Body of pancreas (tissue), 4 donors: ENCODE measurements around the gene BTD. TPM values are rescaled to one million over a fixed set of nuclear protein-coding genes. Genes with fewer than 3 reads are reported as not detected.
"Not testable (repeated sequence)": the region's sequence is repeated elsewhere in the genome, so short reads cannot be mapped to it uniquely, and the experiment has no call there.

Source experiments
- ATAC-seq: fragments of 150-250 bp; one replicate; pipeline ENCODE4 v1.9.1; 2016
- DNase-seq, 4 donors: peaks; one replicate each; pipeline ENCODE4 v3.0.0-alpha.2; 2019
- H3K27ac ChIP-seq, 4 donors: fragments of 200-600 bp; sonication (generic); 1 replicate in 3 of 4; 2 replicates in 1 of 4; pipeline versions ENCODE4 v1.5.1 to v1.6.1; 2016 to 2019; ENCODE audit warnings: mild to moderate bottlenecking in 1 of 4, mixed read lengths in 1 of 4, moderate library complexity in 1 of 4
- H3K27me3 ChIP-seq, 2 donors: fragments of 200-600 bp; sonication (generic); one replicate each; pipeline ENCODE4 v1.6.0; 2016; ENCODE audit warnings: mild to moderate bottlenecking in 1 of 2
- H3K36me3 ChIP-seq, 2 donors: fragments of 200-600 bp; sonication (generic); replicated peaks in 1 of 2; 2 replicates each; pipeline ENCODE4 v1.5.1; 2016; ENCODE audit warnings: low read depth in 2 of 2; ENCODE audit not compliant: insufficient read depth in 1 of 2
- H3K4me1 ChIP-seq: fragments of 200-600 bp; sonication (generic); one replicate; pipeline ENCODE4 v1.6.0; 2016
- H3K4me3 ChIP-seq, 2 donors: fragments of 200-600 bp; sonication (generic); 1 replicate in 1 of 2; 2 replicates in 1 of 2; pipeline ENCODE4 v1.5.1; 2016 to 2019
- H3K9me3 ChIP-seq, 3 donors: fragments of 200-600 bp; sonication (generic); 1 replicate in 2 of 3; 2 replicates in 1 of 3; pipeline ENCODE4 v1.5.1; 2016
- POLR2A ChIP-seq, 3 donors: fragments of 450-650 bp; IDR thresholded peaks; one replicate each; pipeline ENCODE4 v1.6.1; 2016; ENCODE audit warnings: antibody characterized with exemption in 3 of 3, mild to moderate bottlenecking in 2 of 3
- WGBS, 2 donors: methylation state at CpG; one replicate each; pipeline ENCODE4 v1.1.5; 2017; 5-methylcytosine and 5-hydroxymethylcytosine counted together
- intact Hi-C: fragments of 100-400 bp; cut with DNase I; formaldehyde crosslinking; loops from one replicate; pipeline ENCODE4 v1.15.1; 2023
- total RNA-seq, 2 donors: library from RNA; depleted of rRNA; stranded (reverse); fragments of >200 nt; gene quantifications; one replicate each; pipeline ENCODE4 v1.1.0, GENCODE V29; 2016
- TF ChIP-seq, protein P1 (sequence below), 7 experiments: fragments of 450-650 bp in 4 of 7; fragments of 200-600 bp in 3 of 7; sonication (generic) in 3 of 7; IDR thresholded peaks; one replicate each; pipeline ENCODE4 v1.5.1; 2016 to 2019; ENCODE audit warnings: antibody characterized with exemption in 7 of 7

BTD gene
- total RNA-seq, 2 donors from 2014 or later: 8.2 to 24.4 TPM

DNA sequence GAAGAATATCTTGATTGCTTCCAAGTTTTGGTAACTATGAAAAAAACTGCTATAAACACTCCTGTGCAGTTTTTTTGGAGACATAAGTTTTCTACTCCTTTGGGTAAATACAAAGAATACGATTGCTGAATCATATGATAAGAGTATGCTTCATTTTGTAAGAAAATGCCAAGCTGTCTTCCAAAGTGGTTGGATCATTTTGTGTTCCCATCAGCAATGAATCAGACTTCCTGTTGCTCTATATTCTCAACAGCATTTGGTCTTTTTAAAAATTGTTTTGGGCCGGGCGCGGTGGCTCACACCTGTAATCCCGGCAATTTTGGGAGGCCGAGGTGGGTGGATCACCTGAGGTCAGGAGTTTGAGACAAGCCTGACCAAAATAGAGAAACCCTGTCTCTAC lies 14.5 kb downstream of the BTD start:
- H3K4me3 ChIP-seq: no peak overlapping the region
- no peaks in the 10 kb centered on the region for H3K27me3 ChIP-seq
- WGBS, 2 donors: 87% methylated on average over 6 of the region's 6 CpGs
- H3K4me1 ChIP-seq: peaks cover 38% of the 10 kb centered on the region
- DNase-seq (no peak), ATAC-seq (no peak)
- no peaks in the 10 kb centered on the region for H3K36me3 ChIP-seq
- peaks cover 0 to 8% (median 0%) of the 10 kb centered on the region in 3 donors for H3K9me3 ChIP-seq
- H3K27ac ChIP-seq: no peak overlapping the region
- TF ChIP-seq, protein P1, sequence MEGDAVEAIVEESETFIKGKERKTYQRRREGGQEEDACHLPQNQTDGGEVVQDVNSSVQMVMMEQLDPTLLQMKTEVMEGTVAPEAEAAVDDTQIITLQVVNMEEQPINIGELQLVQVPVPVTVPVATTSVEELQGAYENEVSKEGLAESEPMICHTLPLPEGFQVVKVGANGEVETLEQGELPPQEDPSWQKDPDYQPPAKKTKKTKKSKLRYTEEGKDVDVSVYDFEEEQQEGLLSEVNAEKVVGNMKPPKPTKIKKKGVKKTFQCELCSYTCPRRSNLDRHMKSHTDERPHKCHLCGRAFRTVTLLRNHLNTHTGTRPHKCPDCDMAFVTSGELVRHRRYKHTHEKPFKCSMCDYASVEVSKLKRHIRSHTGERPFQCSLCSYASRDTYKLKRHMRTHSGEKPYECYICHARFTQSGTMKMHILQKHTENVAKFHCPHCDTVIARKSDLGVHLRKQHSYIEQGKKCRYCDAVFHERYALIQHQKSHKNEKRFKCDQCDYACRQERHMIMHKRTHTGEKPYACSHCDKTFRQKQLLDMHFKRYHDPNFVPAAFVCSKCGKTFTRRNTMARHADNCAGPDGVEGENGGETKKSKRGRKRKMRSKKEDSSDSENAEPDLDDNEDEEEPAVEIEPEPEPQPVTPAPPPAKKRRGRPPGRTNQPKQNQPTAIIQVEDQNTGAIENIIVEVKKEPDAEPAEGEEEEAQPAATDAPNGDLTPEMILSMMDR (IDR thresholded peaks at IDR 0.05): no peak
- TF ChIP-seq POLR2A (IDR thresholded peaks at IDR 0.05): no peak
- intact Hi-C loops: no loop called here

DNA sequence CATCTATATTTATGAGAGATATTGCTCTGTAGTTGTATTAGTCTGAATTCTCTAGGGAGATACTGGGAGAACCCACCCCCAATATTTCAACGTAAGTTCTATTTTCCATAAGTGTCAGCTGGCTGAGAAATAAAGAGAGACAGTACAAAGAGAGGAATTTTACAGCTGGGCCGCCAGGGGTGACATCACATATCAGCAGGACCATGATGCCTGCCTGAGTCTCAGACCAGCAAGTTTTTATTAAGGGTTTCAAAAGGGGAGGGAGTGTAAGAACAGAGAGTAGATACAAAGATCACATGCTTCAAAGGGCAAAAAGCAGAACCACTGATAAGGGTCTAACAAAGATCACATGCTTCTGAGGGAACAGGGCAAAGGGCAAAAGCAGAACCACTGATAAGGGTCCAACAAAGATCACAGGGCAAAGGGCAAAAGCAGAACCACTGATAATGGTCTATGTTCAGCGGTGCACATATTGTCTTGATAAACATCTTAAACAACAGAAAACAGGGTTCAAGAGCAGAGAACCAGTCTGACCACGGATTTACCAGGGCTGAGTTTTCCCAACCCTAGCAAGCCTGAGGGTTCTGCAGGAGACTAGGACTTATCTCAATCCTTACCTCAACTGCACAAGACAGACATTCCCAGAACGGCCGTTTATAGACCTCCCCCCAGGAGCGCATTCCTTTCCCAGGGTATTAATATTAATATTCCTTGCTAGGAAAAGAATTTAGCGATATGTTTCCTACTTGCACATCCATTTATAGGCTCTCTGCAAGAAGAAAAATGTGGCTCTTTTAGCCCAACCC lies 18.3 kb downstream of the BTD start:
- H3K9me3 ChIP-seq, H3K27ac ChIP-seq, H3K4me3 ChIP-seq, ATAC-seq, H3K27me3 ChIP-seq, intact Hi-C loops, H3K36me3 ChIP-seq, DNase-seq: not testable (repeated sequence)
- H3K4me1 ChIP-seq: peaks cover 19% of the 10 kb centered on the region
- 85 to 89% methylated on average over 8 of the region's 8 CpGs for WGBS, 2 donors

DNA sequence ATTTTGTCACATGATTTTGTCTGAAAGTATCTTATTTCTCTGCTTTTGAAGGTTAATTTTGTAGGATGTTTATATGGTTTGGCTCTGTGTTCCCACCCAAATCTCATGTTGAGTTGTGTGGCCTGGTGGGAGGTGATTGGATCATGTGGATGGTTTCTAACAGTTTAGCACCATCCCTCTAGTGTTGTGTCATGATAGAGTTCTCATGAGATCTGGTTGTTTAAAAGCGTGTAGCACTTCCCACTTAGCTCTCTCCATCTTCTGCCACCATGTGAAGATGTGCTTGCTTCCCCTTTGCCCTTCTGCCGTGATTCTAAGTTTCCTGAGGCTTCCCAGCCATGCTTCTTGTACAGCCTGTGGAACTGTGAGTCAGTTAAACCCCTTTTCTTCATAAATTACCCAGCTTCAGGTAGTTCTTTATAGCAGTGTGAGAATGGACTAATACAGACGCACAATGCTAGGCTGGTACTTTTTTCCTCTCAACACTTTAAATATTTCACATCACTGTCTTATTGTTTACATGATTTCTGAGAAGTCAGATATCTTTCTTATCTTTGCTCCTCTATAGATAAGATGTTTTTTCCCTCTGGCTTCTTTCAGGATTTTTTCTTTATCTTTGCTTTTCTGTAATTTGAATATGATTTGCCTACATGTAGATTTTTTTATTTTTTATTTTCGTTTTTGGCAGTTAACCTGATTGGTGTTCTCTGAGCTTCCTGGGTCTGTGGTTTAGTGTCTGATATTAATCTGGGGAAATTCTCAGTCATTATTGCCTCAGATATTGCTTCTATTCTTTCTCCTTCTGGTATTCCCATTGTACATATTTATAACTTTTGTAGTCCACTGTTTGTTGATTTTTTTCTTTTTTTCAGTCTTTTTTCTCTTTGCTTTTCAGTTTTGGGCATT lies 22.2 kb downstream of the BTD start:
- intact Hi-C loops: no loop called here
- Histone ChIP-seq H3K27ac (no peak overlapping the region), H3K4me3 (no peak overlapping the region), H3K9me3 (peaks cover 0 to 8% (median 0%) of the 10 kb centered on the region in 3 donors), H3K36me3 (no peaks in the 10 kb centered on the region), H3K4me1 (peaks cover 13% of the 10 kb centered on the region), H3K27me3 (no peaks in the 10 kb centered on the region)
- TF ChIP-seq, protein P1 (IDR thresholded peaks at IDR 0.05): no peak
- no peak for TF ChIP-seq POLR2A (IDR thresholded peaks at IDR 0.05)
- DNase-seq (no peak), ATAC-seq (no peak)
- WGBS, 2 donors: 63 to 70% methylated on average over 4 of the region's 4 CpGs

DNA sequence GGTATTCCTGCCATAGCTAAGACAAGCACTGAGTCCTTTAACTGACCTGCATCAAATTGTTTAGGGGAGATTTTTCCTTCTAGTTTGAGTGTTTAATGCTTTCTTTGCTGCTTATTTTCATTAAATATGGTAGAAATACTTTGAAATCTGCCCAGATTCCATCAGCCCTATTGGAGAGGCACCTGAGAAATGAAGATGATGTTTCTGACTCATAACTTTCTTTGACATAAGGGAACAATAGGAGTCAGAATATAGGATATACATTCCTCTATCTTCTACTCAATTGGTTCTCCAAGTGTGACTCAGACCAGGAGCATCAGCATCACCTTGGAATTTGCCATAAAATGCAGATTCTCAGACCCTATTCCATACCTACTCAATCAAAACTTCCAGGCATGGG lies 27.4 kb downstream of the BTD start:
- ATAC-seq (no peak), DNase-seq (no peak)
- H3K27ac ChIP-seq: no peak overlapping the region
- intact Hi-C loops: no loop called here
- peaks cover 24% of the 10 kb centered on the region for H3K4me1 ChIP-seq
- no peaks in the 10 kb centered on the region for H3K27me3 ChIP-seq
- no peaks in the 10 kb centered on the region for H3K9me3 ChIP-seq
- TF ChIP-seq, protein P1 (IDR thresholded peaks at IDR 0.05): no peak
- TF ChIP-seq POLR2A (IDR thresholded peaks at IDR 0.05): no peak
- H3K4me3 ChIP-seq: no peak overlapping the region
- H3K36me3 ChIP-seq: no peaks in the 10 kb centered on the region

DNA sequence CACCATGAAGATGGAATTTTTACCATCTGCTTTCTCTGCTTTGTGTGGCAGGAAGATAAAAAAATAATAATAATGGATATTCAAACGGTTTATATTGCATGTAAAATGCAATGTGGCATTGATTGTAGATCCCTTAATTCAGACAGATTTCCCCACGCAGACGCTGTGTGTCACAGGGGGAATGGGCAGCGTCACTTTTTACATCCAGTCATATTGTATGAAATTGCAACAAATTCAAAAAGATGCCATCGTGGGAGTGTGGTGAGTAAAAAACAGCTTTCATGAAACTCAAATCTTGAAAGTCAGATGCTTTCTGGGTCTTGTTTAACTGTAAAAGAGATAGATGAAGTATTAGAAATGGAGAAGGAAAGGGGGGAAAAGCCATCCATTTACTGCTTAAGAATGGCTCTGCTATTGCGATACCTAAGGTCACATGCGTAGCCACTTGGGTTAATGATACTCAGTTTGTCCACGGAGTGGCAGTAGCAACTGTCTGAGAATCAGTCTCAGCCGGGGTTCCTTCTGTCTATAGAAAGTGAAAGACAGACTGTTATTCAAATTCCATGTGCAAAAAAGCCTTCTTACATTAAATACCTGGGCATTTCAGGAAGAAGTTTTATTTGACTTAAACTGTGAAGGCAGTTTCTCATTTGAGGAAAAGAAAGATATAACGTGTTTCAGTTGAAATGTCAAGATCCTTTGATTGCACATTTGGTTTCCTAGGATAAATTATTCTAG lies 28.5 kb downstream of the BTD start:
- intact Hi-C loops: no loop called here
- Histone ChIP-seq H3K36me3 (no peaks in the 10 kb centered on the region), H3K4me1 (peaks cover 26% of the 10 kb centered on the region), H3K27me3 (no peaks in the 10 kb centered on the region), H3K4me3 (no peak overlapping the region), H3K9me3 (no peaks in the 10 kb centered on the region), H3K27ac (peak overlapping the region in 1 of 4 donors; percentile 15)
- peak; percentile 65 to 84 (median 72) for DNase-seq
- peak; percentile 96 for ATAC-seq
- 32 to 40% methylated on average over 10 of the region's 10 CpGs for WGBS, 2 donors
- no peak for TF ChIP-seq POLR2A (IDR thresholded peaks at IDR 0.05)
- TF ChIP-seq, protein P1 (IDR thresholded peaks at IDR 0.05): peak; percentile 51 to 82 (median 79)
